Measurements from ENCODE around the gene REST. TPM values are rescaled to one million over a fixed set of nuclear protein-coding genes. Genes with fewer than 3 reads are reported as not detected.

REST gene
- total RNA-seq, 4 donors from 2014 or later, result 9.2 to 82.7 (median 27.4) TPM

GRCh38 chr4:56971383-56971782, 63.7 kb downstream of the REST start:
- Histone ChIP-seq H3K36me3 (no peaks in the 10 kb centered on the region), H3K4me1 (peaks cover 0 to 7% of the 10 kb centered on the region in 2 donors), H3K27me3 (no peaks in the 10 kb centered on the region), H3K27ac (no peak overlapping the region), H3K9me3 (peaks cover 0 to 8% of the 10 kb centered on the region in 2 donors), H3K4me3 (no peak overlapping the region)
- TF ChIP-seq CTCF (IDR thresholded peaks at IDR 0.05) (no peak), POLR2A (IDR thresholded peaks at IDR 0.05) (no peak)
- intact Hi-C loops (cut with DNase I; ENCODE audit: low total_unique reads), result no loop called here
- no peak for DNase-seq

GRCh38 chr4:56972389-56972788, 64.7 kb downstream of the REST start:
- H3K36me3 ChIP-seq, result no peaks in the 10 kb centered on the region
- TF ChIP-seq POLR2A (IDR thresholded peaks at IDR 0.05) (no peak), CTCF (IDR thresholded peaks at IDR 0.05) (no peak)
- intact Hi-C loops (cut with DNase I; ENCODE audit: low total_unique reads), result no loop called here

GRCh38 chr4:56972809-56973208, 65.1 kb downstream of the REST start:
- TF ChIP-seq CTCF (IDR thresholded peaks at IDR 0.05), result no peak
- TF ChIP-seq POLR2A (IDR thresholded peaks at IDR 0.05), result no peak
- no peaks in the 10 kb centered on the region for H3K27me3 ChIP-seq
- H3K27ac ChIP-seq, result no peak overlapping the region
- no peak overlapping the region for H3K4me3 ChIP-seq
- H3K4me1 ChIP-seq, result peaks cover 0 to 7% of the 10 kb centered on the region in 2 donors
- intact Hi-C loops (cut with DNase I; ENCODE audit: low total_unique reads), result no loop called here
- H3K9me3 ChIP-seq, result peaks cover 0 to 8% of the 10 kb centered on the region in 2 donors
- DNase-seq, result no peak
- H3K36me3 ChIP-seq, result no peaks in the 10 kb centered on the region

More at GRCh38 chr4:56972389-56972788, 64.7 kb downstream of the REST start:
- H3K27ac ChIP-seq, result no peak overlapping the region
- no peak overlapping the region for H3K4me3 ChIP-seq
- H3K27me3 ChIP-seq, result no peaks in the 10 kb centered on the region
- DNase-seq, result no peak
- H3K9me3 ChIP-seq, result peaks cover 0 to 8% of the 10 kb centered on the region in 2 donors
- peaks cover 0 to 7% of the 10 kb centered on the region in 2 donors for H3K4me1 ChIP-seq

GRCh38 chr4:56973336-56973735, 65.6 kb downstream of the REST start:
- Histone ChIP-seq H3K36me3 (no peaks in the 10 kb centered on the region), H3K4me3 (no peak overlapping the region)
- intact Hi-C loops (cut with DNase I; ENCODE audit: low total_unique reads), result no loop called here

More at GRCh38 chr4:56973336-56973735, 65.6 kb downstream of the REST start:
- no peak for DNase-seq
- Histone ChIP-seq H3K27me3 (no peaks in the 10 kb centered on the region), H3K9me3 (peaks cover 0 to 8% of the 10 kb centered on the region in 2 donors), H3K27ac (no peak overlapping the region), H3K4me1 (peaks cover 0 to 7% of the 10 kb centered on the region in 2 donors)
- TF ChIP-seq POLR2A (IDR thresholded peaks at IDR 0.05) (no peak), CTCF (IDR thresholded peaks at IDR 0.05) (no peak)

Measured in uterus (tissue), 4 donors.